Natural killer cell treated with Interleukin-12 subunit alpha and Interleukin-12 subunit beta and Interleukin-15 and Interleukin-18, amount 100 ng/mL, for 72 hours (primary cell): ENCODE data around the gene NHP2. TPM values are rescaled to one million over a fixed set of nuclear protein-coding genes. Genes with fewer than 3 reads are reported as not detected.

Source experiments
- ATAC-seq, 2 donors: fragments of 150-1000 bp; cut with Tn5 transposase in 1 of 2; sonication (Bioruptor Pico), chemical (Tn5 transposase) in 1 of 2; 2 replicates each; pipeline ENCODE4 v1.10.0; 2021
- DNase-seq: peaks from one replicate; pipeline ENCODE4 v3.0.0; 2022; ENCODE audit warnings: low spot score
- H3K27ac Mint-ChIP-seq, 2 donors: 1 replicate in 1 of 2; 2 replicates in 1 of 2; pipeline ENCODE4 v1.8.0; 2022; ENCODE audit warnings: mixed read lengths in 2 of 2, mild to moderate bottlenecking in 1 of 2, moderate library complexity in 1 of 2
- H3K27me3 Mint-ChIP-seq, 2 donors: 1 replicate in 1 of 2; 2 replicates in 1 of 2; pipeline ENCODE4 v1.8.0; 2022; ENCODE audit warnings: mixed read lengths in 2 of 2
- H3K36me3 Mint-ChIP-seq: one replicate; pipeline ENCODE4 v1.8.0; 2022; ENCODE audit warnings: mixed read lengths
- H3K4me1 Mint-ChIP-seq, 2 donors: 1 replicate in 1 of 2; 2 replicates in 1 of 2; pipeline ENCODE4 v1.8.0; 2022; ENCODE audit warnings: low read depth in 2 of 2, mixed read lengths in 2 of 2, mild to moderate bottlenecking in 1 of 2
- H3K4me3 Mint-ChIP-seq: one replicate; pipeline ENCODE4 v1.8.0; 2022; ENCODE audit warnings: mixed read lengths
- H3K9me3 Mint-ChIP-seq: 2 replicates; pipeline ENCODE4 v1.8.0; 2022; ENCODE audit warnings: mixed read lengths
- total RNA-seq, 2 donors: library from RNA; stranded (reverse); gene quantifications; one replicate each; pipeline ENCODE4 v1.2.3, GENCODE V29; 2022

NHP2 gene
- total RNA-seq, 2 donors from 2014 or later = 139 to 196 TPM

GRCh38 chr5:178191661-178192060 is 38.0 kb upstream of the NHP2 start:
- DNase-seq = no peak
- no peaks in the 10 kb centered on the region for H3K36me3 Mint-ChIP-seq
- peaks cover 31 to 37% of the 10 kb centered on the region in 2 donors for H3K4me1 Mint-ChIP-seq
- ATAC-seq = no peak
- H3K27me3 Mint-ChIP-seq = no peaks in the 10 kb centered on the region
- no peaks in the 10 kb centered on the region for H3K9me3 Mint-ChIP-seq
- no peak overlapping the region for H3K27ac Mint-ChIP-seq
- H3K4me3 Mint-ChIP-seq = no peak overlapping the region

DNA sequence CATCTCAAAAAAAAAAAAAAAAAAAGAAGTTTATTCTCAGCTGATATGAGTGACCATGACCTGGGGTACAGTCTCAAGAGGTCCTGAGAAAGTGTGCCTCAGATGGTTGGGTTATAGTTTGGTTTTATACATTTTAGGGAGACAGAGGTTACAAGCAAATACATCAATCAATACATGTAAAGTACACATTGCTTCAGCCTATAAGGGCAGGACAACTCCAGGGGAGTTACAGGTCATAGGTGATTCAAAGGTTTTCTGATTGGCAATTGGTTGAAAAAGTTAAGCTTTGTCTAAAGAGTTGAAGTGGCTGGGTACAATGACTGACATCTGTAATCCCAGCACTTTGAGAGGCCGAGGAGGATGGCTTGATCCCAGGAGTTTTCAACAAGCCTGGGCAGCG is 35.7 kb upstream of the NHP2 start:
- ATAC-seq (no peak), DNase-seq (no peak)
- Mint-ChIP-seq H3K36me3 (no peaks in the 10 kb centered on the region), H3K9me3 (no peaks in the 10 kb centered on the region), H3K4me1 (peaks cover 19 to 25% of the 10 kb centered on the region in 2 donors), H3K27me3 (no peaks in the 10 kb centered on the region), H3K27ac (no peak overlapping the region), H3K4me3 (no peak overlapping the region)

- H3K36me3 Mint-ChIP-seq = no peaks in the 10 kb centered on the region
- H3K9me3 Mint-ChIP-seq = no peaks in the 10 kb centered on the region
- DNase-seq (no peak), ATAC-seq (no peak)
- H3K4me3 Mint-ChIP-seq = no peak within 1 kb of the TSS
- H3K27ac Mint-ChIP-seq = no peak within 1 kb of the TSS
- H3K27me3 Mint-ChIP-seq = peaks cover 0 to 2% of the 10 kb centered on the region in 2 donors
- peaks cover 0 to 6% of the 10 kb centered on the region in 2 donors for H3K4me1 Mint-ChIP-seq
Measured at GRCh38 chr5:178187014-178187413, 33.3 kb upstream of the NHP2 start, which contains the start of gene GMCL2. GMCL2 (minus strand) TSS chr5:178187371; CDS start chr5:178187299, 72 bp downstream.

- Mint-ChIP-seq H3K27me3 (peaks cover 0 to 2% of the 10 kb centered on the region in 2 donors), H3K4me3 (no peak overlapping the region), H3K36me3 (no peaks in the 10 kb centered on the region), H3K4me1 (peaks cover 0 to 6% of the 10 kb centered on the region in 2 donors), H3K27ac (no peak overlapping the region), H3K9me3 (no peaks in the 10 kb centered on the region)
- DNase-seq = no peak
- ATAC-seq = no peak
Measured at GRCh38 chr5:178186427-178186826, 32.7 kb upstream of the NHP2 start.

- H3K36me3 Mint-ChIP-seq = no peaks in the 10 kb centered on the region
- H3K4me1 Mint-ChIP-seq = peaks cover 0 to 6% of the 10 kb centered on the region in 2 donors
- H3K27ac Mint-ChIP-seq = no peak overlapping the region
- H3K9me3 Mint-ChIP-seq = no peaks in the 10 kb centered on the region
- ATAC-seq (no peak), DNase-seq (no peak)
- no peak overlapping the region for H3K4me3 Mint-ChIP-seq
- H3K27me3 Mint-ChIP-seq = peaks cover 8 to 15% of the 10 kb centered on the region in 2 donors
Measured at GRCh38 chr5:178182158-178182876, 28.6 kb upstream of the NHP2 start.

- Mint-ChIP-seq H3K27ac (no peak overlapping the region), H3K27me3 (peaks cover 10 to 15% of the 10 kb centered on the region in 2 donors), H3K4me1 (peaks cover 0 to 6% of the 10 kb centered on the region in 2 donors), H3K36me3 (no peaks in the 10 kb centered on the region), H3K4me3 (no peak overlapping the region), H3K9me3 (no peaks in the 10 kb centered on the region)
- ATAC-seq = no peak
- no peak for DNase-seq
Measured at GRCh38 chr5:178180141-178180863, 26.6 kb upstream of the NHP2 start.

DNA sequence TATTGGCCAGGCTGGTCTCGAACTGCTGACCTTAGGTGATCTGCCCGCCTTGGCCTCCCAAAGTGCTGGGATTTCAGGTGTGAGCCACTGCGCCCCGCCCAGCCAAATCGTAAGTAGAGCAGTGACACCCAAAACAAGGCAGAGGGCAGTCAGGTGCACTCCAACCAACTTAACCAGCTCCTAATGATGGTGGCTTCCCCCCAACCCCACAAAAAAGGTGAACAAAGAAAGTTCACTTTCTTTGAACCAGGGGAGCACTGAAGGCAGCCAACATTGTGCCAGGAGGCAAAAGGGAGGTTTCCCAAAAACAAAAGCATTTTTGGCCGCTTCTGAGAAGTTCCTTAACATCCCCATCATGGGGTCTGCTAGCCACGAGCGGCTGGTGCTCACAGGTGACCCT is 23.9 kb upstream of the NHP2 start:
- no peak for ATAC-seq
- peaks cover 10 to 15% of the 10 kb centered on the region in 2 donors for H3K27me3 Mint-ChIP-seq
- H3K36me3 Mint-ChIP-seq = no peaks in the 10 kb centered on the region
- H3K27ac Mint-ChIP-seq = no peak overlapping the region
- no peak for DNase-seq
- H3K4me1 Mint-ChIP-seq = peaks cover 0 to 5% of the 10 kb centered on the region in 2 donors
- no peak overlapping the region for H3K4me3 Mint-ChIP-seq
- no peaks in the 10 kb centered on the region for H3K9me3 Mint-ChIP-seq

DNA sequence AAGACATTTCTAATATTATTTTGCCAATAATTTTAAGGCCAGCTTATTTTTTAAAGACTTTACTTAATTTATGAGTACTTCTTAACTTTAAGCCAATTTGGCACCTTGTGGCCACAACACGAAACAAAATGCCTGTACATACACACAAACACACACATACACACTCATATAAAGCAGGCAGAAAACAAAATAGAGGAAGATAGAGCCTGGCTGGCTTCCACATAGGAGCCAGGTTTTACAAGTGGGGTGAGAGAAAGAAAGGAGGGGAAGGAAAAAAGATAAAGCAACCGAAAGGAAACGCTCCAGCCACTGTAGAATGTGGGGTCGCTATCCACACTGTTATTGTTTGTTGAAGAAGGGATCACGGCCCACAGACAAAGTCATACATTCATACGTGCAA is 23.1 kb upstream of the NHP2 start:
- no peaks in the 10 kb centered on the region for H3K4me1 Mint-ChIP-seq
- H3K27ac Mint-ChIP-seq = no peak overlapping the region
- H3K27me3 Mint-ChIP-seq = peaks cover 8 to 15% of the 10 kb centered on the region in 2 donors
- H3K4me3 Mint-ChIP-seq = no peak overlapping the region
- ATAC-seq = no peak
- no peaks in the 10 kb centered on the region for H3K9me3 Mint-ChIP-seq
- no peak for DNase-seq
- H3K36me3 Mint-ChIP-seq = no peaks in the 10 kb centered on the region

DNA sequence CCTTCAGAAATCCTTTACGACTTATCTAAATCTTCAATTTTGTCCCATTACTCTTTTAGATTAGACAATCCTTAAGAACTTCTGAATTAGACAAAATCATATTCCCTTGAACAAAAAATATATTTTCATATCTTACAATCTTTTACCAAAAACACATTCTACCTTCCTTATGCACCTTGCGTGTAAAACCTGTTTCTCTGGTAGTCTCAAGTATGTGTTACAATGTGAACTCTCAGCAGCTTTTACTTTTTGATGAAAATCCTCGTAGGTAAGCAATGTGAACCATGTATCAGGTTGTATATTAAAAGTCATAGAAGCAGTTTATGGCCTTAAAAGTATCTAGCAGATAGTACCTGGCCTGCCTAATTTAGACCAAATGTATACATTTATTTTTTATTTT is 20.8 kb upstream of the NHP2 start:
- peaks cover 6 to 10% of the 10 kb centered on the region in 2 donors for H3K27me3 Mint-ChIP-seq
- DNase-seq = no peak
- H3K9me3 Mint-ChIP-seq = no peaks in the 10 kb centered on the region
- no peaks in the 10 kb centered on the region for H3K4me1 Mint-ChIP-seq
- H3K36me3 Mint-ChIP-seq = no peaks in the 10 kb centered on the region
- H3K27ac Mint-ChIP-seq = no peak overlapping the region
- ATAC-seq = no peak
- no peak overlapping the region for H3K4me3 Mint-ChIP-seq

DNA sequence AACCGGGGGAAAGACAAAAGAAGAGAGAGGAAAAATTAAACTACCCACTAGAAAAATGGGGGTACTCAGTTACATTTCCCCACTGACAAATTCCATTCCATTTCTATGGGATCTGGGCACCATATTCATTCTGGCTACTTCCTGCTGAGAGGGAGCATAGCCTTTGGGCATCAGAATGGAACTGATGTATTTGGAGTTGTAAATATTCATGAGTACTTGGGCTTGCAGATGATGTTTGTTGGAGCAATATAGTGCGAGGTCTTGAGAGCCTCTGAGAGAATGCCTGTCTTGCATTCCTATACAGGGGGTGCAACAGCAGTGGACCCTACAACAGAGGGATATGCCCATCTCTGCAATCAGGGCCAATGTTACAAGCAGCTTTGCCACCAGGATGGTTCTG is 16.8 kb upstream of the NHP2 start:
- peaks cover 3 to 7% of the 10 kb centered on the region in 2 donors for H3K27me3 Mint-ChIP-seq
- ATAC-seq (no peak), DNase-seq (no peak)
- H3K27ac Mint-ChIP-seq = no peak overlapping the region
- no peaks in the 10 kb centered on the region for H3K4me1 Mint-ChIP-seq
- no peaks in the 10 kb centered on the region for H3K36me3 Mint-ChIP-seq
- H3K4me3 Mint-ChIP-seq = no peak overlapping the region
- H3K9me3 Mint-ChIP-seq = no peaks in the 10 kb centered on the region

GRCh38 chr5:178165581-178165980 is 11.9 kb upstream of the NHP2 start:
- no peak for ATAC-seq
- peaks cover 26 to 30% of the 10 kb centered on the region in 2 donors for H3K27me3 Mint-ChIP-seq
- no peaks in the 10 kb centered on the region for H3K9me3 Mint-ChIP-seq

GRCh38 chr5:178163772-178164735 is 10.4 kb upstream of the NHP2 start:
- H3K4me3 Mint-ChIP-seq = peak overlapping the region; percentile 1
- no peak overlapping the region for H3K27ac Mint-ChIP-seq
- H3K27me3 Mint-ChIP-seq = peaks cover 23% of the 10 kb centered on the region in 2 donors
- no peaks in the 10 kb centered on the region for H3K9me3 Mint-ChIP-seq
- H3K36me3 Mint-ChIP-seq = no peaks in the 10 kb centered on the region
- H3K4me1 Mint-ChIP-seq = peaks cover 3 to 7% of the 10 kb centered on the region in 2 donors
- ATAC-seq (peak; percentile 95 to 96), DNase-seq (peak; percentile 88)

More at GRCh38 chr5:178165581-178165980, 11.9 kb upstream of the NHP2 start:
- H3K4me3 Mint-ChIP-seq = no peak overlapping the region
- H3K27ac Mint-ChIP-seq = no peak overlapping the region
- no peak for DNase-seq
- peaks cover 3 to 7% of the 10 kb centered on the region in 2 donors for H3K4me1 Mint-ChIP-seq
- H3K36me3 Mint-ChIP-seq = no peaks in the 10 kb centered on the region

DNA sequence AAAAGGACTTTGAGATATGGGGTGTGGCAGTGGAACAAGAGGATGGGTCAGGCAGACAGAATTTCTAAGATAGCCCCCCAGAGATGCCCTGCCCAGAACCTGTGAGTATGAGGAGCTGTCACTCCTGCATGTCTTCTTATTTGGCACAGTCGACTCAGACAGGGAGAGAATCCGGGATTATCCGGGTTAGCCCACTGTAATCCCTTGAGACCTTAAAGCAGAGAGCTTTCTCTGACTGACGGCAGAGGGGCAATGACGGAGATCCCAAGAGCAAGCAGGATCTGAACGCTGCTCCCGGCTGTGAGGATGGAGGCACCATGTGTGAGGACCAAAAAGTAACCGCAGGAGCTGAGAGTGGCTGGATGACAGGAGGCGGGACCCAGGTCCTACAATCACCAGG is 8.8 kb upstream of the NHP2 start:
- DNase-seq = no peak
- no peaks in the 10 kb centered on the region for H3K9me3 Mint-ChIP-seq
- peaks cover 23% of the 10 kb centered on the region in 2 donors for H3K27me3 Mint-ChIP-seq
- no peak overlapping the region for H3K4me3 Mint-ChIP-seq
- H3K27ac Mint-ChIP-seq = no peak overlapping the region
- peaks cover 3 to 7% of the 10 kb centered on the region in 2 donors for H3K4me1 Mint-ChIP-seq
- no peaks in the 10 kb centered on the region for H3K36me3 Mint-ChIP-seq
- ATAC-seq = no peak
